Naive thymus-derived CD4-positive, alpha-beta T cell (primary cell): Measurements from ENCODE around the gene CACNA1C. TPM values are rescaled to one million over a fixed set of nuclear protein-coding genes. Genes with fewer than 3 reads are reported as not detected.

Source experiments
- ATAC-seq: fragments of 150-1000 bp; cut with Tn5 transposase; 2 replicates; pipeline ENCODE4 v1.10.0; 2021; ENCODE audit warnings: mild to moderate bottlenecking, moderate library complexity
- CTCF ChIA-PET: fragments of 350-600 bp; sonication (Branson Sonifier 250); formaldehyde crosslinking; loops from one replicate; lab custom pipeline; 2021; ENCODE audit warnings: antibody characterized with exemption; lab: Charles Lee
- POLR2A ChIA-PET: fragments of 350-600 bp; sonication (Branson Sonifier 250); formaldehyde crosslinking; loops from one replicate; lab custom pipeline; 2021; ENCODE audit warnings: antibody characterized with exemption, inconsistent platforms; lab: Charles Lee
- DNase-seq, 9 donors: peaks; one replicate each; pipeline versions ENCODE4 v3.0.0 to v3.0.0-alpha.2; 2020 to 2022; ENCODE audit warnings: mixed read lengths in 1 of 9
- H3K27ac ChIP-seq: one replicate; pipeline ENCODE4 v1.7.0; 2013; ENCODE audit warnings: mild to moderate bottlenecking, low read depth, low read length, moderate library complexity
- H3K27me3 ChIP-seq, 2 donors: one replicate each; pipeline ENCODE4 v1.7.0; 2013; ENCODE audit warnings: low read length in 2 of 2, mild to moderate bottlenecking in 2 of 2, moderate library complexity in 2 of 2; ENCODE audit not compliant: control insufficient read depth in 2 of 2, insufficient read depth in 2 of 2
- H3K36me3 ChIP-seq, 3 experiments: 1 replicate in 2 of 3; 2 replicates in 1 of 3; pipeline ENCODE4 v1.7.0; 2013; ENCODE audit warnings: low read length in 3 of 3, mild to moderate bottlenecking in 3 of 3, moderate library complexity in 1 of 3; ENCODE audit not compliant: insufficient read depth in 3 of 3, control insufficient read depth in 2 of 3
- H3K4me1 ChIP-seq, 2 donors: one replicate each; pipeline ENCODE4 v1.7.0; 2013; ENCODE audit warnings: low read length in 2 of 2, mild to moderate bottlenecking in 2 of 2, moderate library complexity in 1 of 2; ENCODE audit not compliant: control insufficient read depth in 2 of 2, insufficient read depth in 2 of 2
- H3K4me3 ChIP-seq: 2 replicates; pipeline ENCODE4 v1.7.0; 2013; ENCODE audit warnings: mild to moderate bottlenecking, low read length
- H3K9me3 ChIP-seq, 3 experiments: 1 replicate in 2 of 3; 2 replicates in 1 of 3; pipeline ENCODE4 v1.7.0; 2013; ENCODE audit warnings: low read length in 3 of 3; ENCODE audit not compliant: control insufficient read depth in 2 of 3
- H3K27ac Mint-ChIP-seq, 9 donors: one replicate each; pipeline ENCODE4 v1.8.0; 2020 to 2022; ENCODE audit warnings: mixed read lengths in 9 of 9, mild to moderate bottlenecking in 8 of 9, moderate library complexity in 5 of 9, inconsistent platforms in 2 of 9
- H3K27me3 Mint-ChIP-seq, 5 donors: one replicate each; pipeline ENCODE4 v1.8.0; 2021 to 2022; ENCODE audit warnings: mixed read lengths in 5 of 5, mild to moderate bottlenecking in 1 of 5
- H3K36me3 Mint-ChIP-seq, 5 donors: one replicate each; pipeline ENCODE4 v1.8.0; 2020 to 2022; ENCODE audit warnings: mixed read lengths in 5 of 5, mild to moderate bottlenecking in 3 of 5, inconsistent platforms in 1 of 5
- H3K4me1 Mint-ChIP-seq, 7 donors: one replicate each; pipeline ENCODE4 v1.8.0; 2020 to 2022; ENCODE audit warnings: mixed read lengths in 7 of 7, mild to moderate bottlenecking in 3 of 7, inconsistent platforms in 1 of 7
- H3K4me3 Mint-ChIP-seq, 10 donors: one replicate each; pipeline ENCODE4 v1.8.0; 2020 to 2022; ENCODE audit warnings: mild to moderate bottlenecking in 10 of 10, mixed read lengths in 10 of 10, moderate library complexity in 6 of 10, inconsistent platforms in 2 of 10
- H3K9me3 Mint-ChIP-seq, 11 donors: one replicate each; pipeline ENCODE4 v1.8.0; 2020 to 2022; ENCODE audit warnings: mixed read lengths in 11 of 11, mild to moderate bottlenecking in 4 of 11, inconsistent platforms in 1 of 11, moderate library complexity in 1 of 11
- intact Hi-C, 2 donors: fragments of 100-400 bp; cut with micrococcal nuclease; formaldehyde crosslinking; loops; one replicate each; pipeline ENCODE4 v1.15.1; 2023
- polyA plus RNA-seq, 2 donors: library from polyadenylated mRNA; unstranded; fragments of 300-500 nt; fragmentation: Illumina TruSeq; gene quantifications; one replicate each; pipeline ENCODE4 v1.2.3, GENCODE V29; 2021
- total RNA-seq, 6 experiments: library from RNA in 5 of 6; stranded (reverse) in 5 of 6; gene quantifications; 1 replicate in 5 of 6; 2 replicates in 1 of 6; pipeline ENCODE4 v1.2.3 and lab custom pipeline; 2021 to 2026

CACNA1C gene
- total and polyA plus RNA-seq, 7 experiments from 2014 or later, result 0.04 to 0.48 (median 0.08) TPM

DNA sequence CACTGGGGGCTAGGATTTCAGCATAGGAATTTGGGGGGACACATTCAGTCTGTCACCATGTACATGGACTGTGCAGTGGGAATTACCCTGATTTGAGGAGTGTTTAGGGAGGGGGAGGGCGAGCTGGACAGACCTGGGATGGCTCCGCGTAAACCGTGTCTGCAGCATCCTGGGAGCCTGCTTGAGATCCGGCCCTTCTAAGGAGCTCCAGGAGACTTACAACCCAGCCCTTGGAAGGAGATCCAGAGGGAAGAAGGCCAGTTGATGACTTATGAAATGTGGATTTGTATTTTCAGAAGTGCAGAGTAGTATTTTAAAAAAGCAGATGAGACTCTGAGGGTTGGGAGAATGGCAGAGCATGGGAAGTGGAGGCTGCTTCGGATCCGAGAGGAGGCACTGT, 153.2 kb downstream of the CACNA1C start:
- Histone ChIP-seq H3K27me3 (no peaks in the 10 kb centered on the region), H3K4me3 (no peak overlapping the region), H3K27ac (no peak overlapping the region), H3K9me3 (no peaks in the 10 kb centered on the region), H3K4me1 (no peaks in the 10 kb centered on the region), H3K36me3 (no peaks in the 10 kb centered on the region)
- Mint-ChIP-seq H3K27me3 (peaks cover 0 to 25% (median 4%) of the 10 kb centered on the region in 5 donors), H3K36me3 (no peaks in the 10 kb centered on the region), H3K4me3 (no peak overlapping the region), H3K4me1 (no peaks in the 10 kb centered on the region), H3K27ac (no peak overlapping the region), H3K9me3 (no peaks in the 10 kb centered on the region)
- ChIA-PET CTCF (interaction anchor here (0.7 kb wide), 1 partner anchor 24 kb away, joined by 3 read pairs; no protein-coding TSS in a partner anchor), POLR2A (no interaction called here)
- DNase-seq (no peak), ATAC-seq (no peak)
- intact Hi-C loops, result no loop called here

DNA sequence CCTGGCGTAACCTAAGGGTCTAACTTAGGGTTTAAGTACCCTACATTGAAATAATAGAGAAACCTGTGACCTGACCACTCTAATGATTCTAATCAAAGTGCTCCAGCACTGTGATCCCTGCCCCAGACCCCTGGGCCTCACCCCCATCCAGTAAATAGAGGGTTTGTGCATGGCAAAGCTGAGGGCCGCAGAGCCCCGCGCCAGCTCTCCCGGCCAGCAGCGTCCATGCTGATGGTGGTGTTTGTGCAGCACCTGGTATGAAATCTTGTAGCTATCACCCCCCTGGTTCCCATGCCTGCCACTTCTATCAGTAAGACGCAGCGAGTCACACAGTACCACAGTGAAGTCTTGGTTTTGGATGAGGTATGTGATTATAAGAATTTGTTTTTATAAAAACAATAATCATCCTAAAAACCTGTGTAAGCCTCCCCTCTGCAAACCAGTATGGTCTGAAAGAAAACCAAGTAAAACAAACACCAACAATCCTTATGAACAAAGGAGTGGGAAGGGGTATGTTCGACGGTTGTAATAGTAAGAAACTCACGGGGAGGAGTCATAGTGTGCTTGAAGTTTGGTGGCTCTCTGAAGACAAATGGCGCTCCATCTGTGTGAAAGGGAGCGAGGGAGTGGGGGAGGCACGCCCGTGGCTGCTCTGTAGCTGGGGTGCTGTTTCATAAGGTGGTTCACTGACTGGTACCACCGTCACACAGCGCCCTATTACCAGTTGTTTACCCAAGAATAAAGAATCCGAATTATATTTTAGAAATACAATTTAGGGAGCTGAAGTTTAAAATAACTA, 156.2 kb downstream of the CACNA1C start:
- H3K9me3 Mint-ChIP-seq, result no peaks in the 10 kb centered on the region
- H3K27ac Mint-ChIP-seq, result no peak overlapping the region
- H3K4me1 Mint-ChIP-seq, result no peaks in the 10 kb centered on the region
- DNase-seq, result no peak
- H3K27ac ChIP-seq, result no peak overlapping the region
- ATAC-seq, result no peak
- H3K36me3 Mint-ChIP-seq, result no peaks in the 10 kb centered on the region
- ChIA-PET CTCF (interaction anchor here (0.7 kb wide), 1 partner anchor 81 kb away, joined by 3 read pairs; no protein-coding TSS in a partner anchor), POLR2A (no interaction called here)
- no peaks in the 10 kb centered on the region for H3K9me3 ChIP-seq
- H3K27me3 ChIP-seq, result no peaks in the 10 kb centered on the region
- intact Hi-C loops, result no loop called here
- H3K36me3 ChIP-seq, result no peaks in the 10 kb centered on the region
- no peak overlapping the region for H3K4me3 ChIP-seq
- H3K4me3 Mint-ChIP-seq, result no peak overlapping the region
- no peaks in the 10 kb centered on the region for H3K4me1 ChIP-seq
- peaks cover 0 to 24% (median 13%) of the 10 kb centered on the region in 5 donors for H3K27me3 Mint-ChIP-seq

DNA sequence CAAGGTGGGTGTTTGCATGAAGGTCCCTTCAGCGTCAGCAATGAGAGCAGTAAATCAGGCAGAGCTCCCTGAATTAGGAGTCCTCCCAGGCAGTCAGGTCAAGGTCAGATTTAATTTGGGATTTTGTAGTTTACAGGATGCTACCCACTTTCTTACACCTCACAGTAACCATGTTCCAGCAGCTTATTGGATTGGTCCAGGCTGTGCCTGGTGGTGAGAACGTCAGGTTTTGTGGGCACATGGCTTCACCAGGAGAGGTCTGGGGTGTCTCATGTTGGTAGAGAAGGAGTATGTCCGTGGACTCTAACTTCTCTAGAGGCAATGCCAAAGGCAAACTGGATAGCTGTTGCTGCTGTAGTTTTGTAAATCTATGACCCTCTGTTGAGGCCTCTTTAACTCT, 158.3 kb downstream of the CACNA1C start:
- DNase-seq, result no peak
- ATAC-seq, result no peak
- POLR2A ChIA-PET, result no interaction called here
- Histone ChIP-seq H3K4me1 (no peaks in the 10 kb centered on the region), H3K36me3 (no peaks in the 10 kb centered on the region), H3K27me3 (no peaks in the 10 kb centered on the region), H3K9me3 (no peaks in the 10 kb centered on the region), H3K4me3 (no peak overlapping the region), H3K27ac (no peak overlapping the region)
- Mint-ChIP-seq H3K9me3 (no peaks in the 10 kb centered on the region), H3K4me3 (no peak overlapping the region), H3K36me3 (no peaks in the 10 kb centered on the region), H3K27me3 (peaks cover 7 to 34% (median 23%) of the 10 kb centered on the region in 5 donors), H3K4me1 (no peaks in the 10 kb centered on the region), H3K27ac (no peak overlapping the region)
- intact Hi-C loops, result no loop called here
- CTCF ChIA-PET, result no interaction called here

DNA sequence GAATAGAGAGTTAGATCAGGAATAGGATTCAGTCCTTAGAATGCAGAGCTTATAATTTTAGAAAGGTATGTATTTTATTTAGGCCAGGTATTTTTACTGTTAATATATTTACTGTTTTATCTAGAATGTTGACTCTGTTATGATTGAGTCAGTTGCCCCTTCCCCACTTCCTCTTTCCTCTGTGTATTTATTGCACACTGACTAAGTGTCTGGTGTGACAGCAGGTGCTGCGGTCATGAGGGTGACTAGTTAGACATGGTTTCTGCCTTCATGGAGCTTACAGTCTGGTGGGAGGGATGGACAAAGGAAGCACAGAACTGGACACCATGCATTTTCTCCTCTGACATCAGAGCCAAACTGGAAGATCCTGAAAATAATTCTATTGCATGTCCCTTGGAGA, 159.8 kb downstream of the CACNA1C start:
- no peaks in the 10 kb centered on the region for H3K36me3 Mint-ChIP-seq
- DNase-seq (no peak), ATAC-seq (no peak)
- H3K36me3 ChIP-seq, result no peaks in the 10 kb centered on the region
- no peak overlapping the region for H3K27ac Mint-ChIP-seq
- no peaks in the 10 kb centered on the region for H3K9me3 Mint-ChIP-seq
- intact Hi-C loops, result no loop called here
- no peak overlapping the region for H3K27ac ChIP-seq
- no peaks in the 10 kb centered on the region for H3K4me1 Mint-ChIP-seq
- H3K4me3 Mint-ChIP-seq, result no peak overlapping the region
- no peaks in the 10 kb centered on the region for H3K27me3 ChIP-seq
- CTCF ChIA-PET, result no interaction called here
- H3K4me1 ChIP-seq, result no peaks in the 10 kb centered on the region
- no peak overlapping the region for H3K4me3 ChIP-seq
- POLR2A ChIA-PET, result no interaction called here
- H3K9me3 ChIP-seq, result no peaks in the 10 kb centered on the region
- peaks cover 8 to 24% (median 20%) of the 10 kb centered on the region in 5 donors for H3K27me3 Mint-ChIP-seq

DNA sequence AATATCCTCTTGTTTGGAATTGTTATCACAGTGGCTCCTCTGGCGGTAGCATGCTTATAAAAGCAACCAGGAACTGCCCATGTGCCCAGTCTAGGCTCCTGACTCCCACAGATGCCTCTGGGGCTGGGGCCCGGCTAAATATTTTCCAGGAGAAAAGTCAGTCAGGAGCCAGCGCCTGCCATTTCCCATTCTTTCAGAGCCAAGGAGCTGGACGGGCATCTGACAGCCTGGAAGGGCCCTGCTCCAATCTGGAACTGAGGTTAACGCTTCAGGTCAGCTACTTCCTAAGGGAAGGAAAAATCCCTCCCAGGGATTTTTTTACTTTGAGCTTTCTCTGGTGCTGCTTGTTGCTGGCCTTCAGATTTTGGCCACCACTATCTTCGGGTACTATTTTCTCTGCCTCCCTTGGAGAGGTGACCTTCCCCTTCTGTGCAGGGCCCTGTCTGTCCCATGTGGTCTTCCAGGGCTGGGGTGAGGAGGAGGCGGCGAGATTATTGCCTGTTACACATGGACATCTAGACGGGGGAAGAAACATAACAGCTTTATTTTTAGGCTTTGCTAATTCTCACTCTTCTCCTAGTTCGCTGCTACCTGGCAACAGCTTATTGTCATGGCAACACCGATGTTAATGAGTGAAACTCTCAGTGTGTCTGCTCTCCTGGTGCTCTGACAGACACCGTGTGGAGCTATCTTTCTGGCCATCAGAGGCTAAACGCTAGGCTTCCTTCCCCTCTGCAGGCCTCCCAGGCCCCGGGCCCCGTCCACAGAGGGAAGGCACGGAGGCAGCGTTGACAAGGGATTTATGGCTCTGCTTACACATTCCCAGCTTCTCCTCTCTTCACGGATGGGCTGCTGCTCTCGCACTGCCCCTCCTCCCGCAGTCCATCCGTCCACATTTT, 160.4 kb downstream of the CACNA1C start:
- no peaks in the 10 kb centered on the region for H3K9me3 Mint-ChIP-seq
- Histone ChIP-seq H3K4me3 (no peak overlapping the region), H3K36me3 (no peaks in the 10 kb centered on the region), H3K4me1 (no peaks in the 10 kb centered on the region), H3K9me3 (no peaks in the 10 kb centered on the region), H3K27ac (no peak overlapping the region), H3K27me3 (no peaks in the 10 kb centered on the region)
- intact Hi-C loops, result no loop called here
- ChIA-PET CTCF (no interaction called here), POLR2A (no interaction called here)
- no peak overlapping the region for H3K4me3 Mint-ChIP-seq
- DNase-seq, result no peak
- peaks cover 8 to 23% (median 19%) of the 10 kb centered on the region in 5 donors for H3K27me3 Mint-ChIP-seq
- H3K27ac Mint-ChIP-seq, result no peak overlapping the region
- H3K4me1 Mint-ChIP-seq, result no peaks in the 10 kb centered on the region
- no peak for ATAC-seq
- H3K36me3 Mint-ChIP-seq, result no peaks in the 10 kb centered on the region

DNA sequence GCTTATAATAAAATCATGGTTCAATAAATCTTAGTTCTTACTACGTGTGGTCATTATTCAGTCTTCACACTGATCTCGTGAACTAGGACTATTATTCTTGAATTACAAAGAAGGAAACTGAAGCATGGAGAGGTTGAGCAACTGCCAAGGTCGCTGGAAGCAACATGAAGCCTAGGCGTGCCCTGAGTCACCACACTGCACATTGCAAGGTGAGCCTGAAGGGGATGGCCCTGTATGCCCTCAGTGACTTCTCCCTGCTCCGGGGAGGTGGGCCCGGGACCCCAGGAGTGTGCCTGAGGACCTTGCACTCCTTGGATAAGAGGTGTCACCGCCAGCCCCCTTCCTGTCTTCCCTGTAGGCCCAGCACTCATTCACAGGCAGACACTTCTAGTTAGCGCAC, 161.6 kb downstream of the CACNA1C start:
- no peaks in the 10 kb centered on the region for H3K9me3 Mint-ChIP-seq
- no peak overlapping the region for H3K4me3 ChIP-seq
- no peak overlapping the region for H3K27ac Mint-ChIP-seq
- no peaks in the 10 kb centered on the region for H3K9me3 ChIP-seq
- no peaks in the 10 kb centered on the region for H3K27me3 ChIP-seq
- CTCF ChIA-PET, result no interaction called here
- H3K27ac ChIP-seq, result no peak overlapping the region
- intact Hi-C loops, result no loop called here
- H3K36me3 Mint-ChIP-seq, result no peaks in the 10 kb centered on the region
- POLR2A ChIA-PET, result no interaction called here
- ATAC-seq (no peak), DNase-seq (no peak)
- H3K36me3 ChIP-seq, result no peaks in the 10 kb centered on the region
- no peaks in the 10 kb centered on the region for H3K4me1 Mint-ChIP-seq
- H3K4me1 ChIP-seq, result no peaks in the 10 kb centered on the region
- no peak overlapping the region for H3K4me3 Mint-ChIP-seq
- peaks cover 13 to 23% (median 17%) of the 10 kb centered on the region in 5 donors for H3K27me3 Mint-ChIP-seq
